NT2/D1 (cell line): ENCODE results near the gene RNF168.

Source experiments
- SUZ12 ChIP-seq: IDR thresholded peaks from 2 replicates; pipeline ENCODE4 v1.6.1; 2011; ENCODE audit not compliant: insufficient read length, insufficient read depth; ENCODE audit errors: extremely low read depth
- YY1 ChIP-seq: IDR thresholded peaks from 2 replicates; pipeline ENCODE4 v1.6.1; 2011; ENCODE audit not compliant: insufficient read length, insufficient read depth
- ZNF274 ChIP-seq: IDR thresholded peaks from 2 replicates; pipeline ENCODE4 v1.6.1; 2011; ENCODE audit warnings: mild to moderate bottlenecking, low read depth, low read length

- TF ChIP-seq ZNF274, result no peak
- no peak for TF ChIP-seq SUZ12
- no peak for TF ChIP-seq YY1
Observed at GRCh38 chr3:196503196-196504076, at the start of gene RNF168.
